Gastrocnemius medialis (tissue), 4 donors: ENCODE data around the gene RAD51B.

Source experiments
- POLR2A ChIP-seq, 2 donors: fragments of 450-650 bp; IDR thresholded peaks; one replicate each; pipeline ENCODE4 v1.6.1; 2017; ENCODE audit warnings: antibody characterized with exemption in 2 of 2, mild to moderate bottlenecking in 2 of 2, moderate library complexity in 2 of 2
- TF ChIP-seq, protein P1 (sequence below), 5 experiments: fragments of 450-650 bp in 3 of 5; fragments of 200-600 bp in 2 of 5; sonication (generic) in 2 of 5; IDR thresholded peaks in 4 of 5; conservative IDR thresholded peaks in 1 of 5; 1 replicate in 4 of 5; 2 replicates in 1 of 5; pipeline ENCODE4 v1.5.1; 2016 to 2019; ENCODE audit warnings: antibody characterized with exemption in 5 of 5, mild to moderate bottlenecking in 3 of 5, moderate library complexity in 3 of 5

DNA sequence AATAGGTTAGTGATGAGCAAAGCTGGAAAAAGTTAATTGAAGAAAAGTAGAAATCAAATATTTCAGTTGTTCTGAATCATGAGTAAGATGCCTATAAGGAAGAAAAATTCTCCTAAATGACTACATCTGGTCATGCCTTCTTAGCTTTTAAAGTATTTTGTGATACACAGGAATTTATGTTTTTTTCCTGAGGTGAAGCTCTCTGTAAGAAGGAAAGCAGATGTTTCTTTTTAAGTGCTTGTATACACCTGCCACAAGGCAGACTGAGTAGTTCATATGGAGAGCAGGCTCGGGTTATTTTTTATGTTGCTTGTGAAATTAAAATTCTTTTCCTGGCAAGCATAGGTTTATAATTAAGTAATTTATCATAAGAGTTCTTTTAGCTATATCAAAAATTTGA is 275.2 kb downstream of the RAD51B start:
- TF ChIP-seq, protein P1, sequence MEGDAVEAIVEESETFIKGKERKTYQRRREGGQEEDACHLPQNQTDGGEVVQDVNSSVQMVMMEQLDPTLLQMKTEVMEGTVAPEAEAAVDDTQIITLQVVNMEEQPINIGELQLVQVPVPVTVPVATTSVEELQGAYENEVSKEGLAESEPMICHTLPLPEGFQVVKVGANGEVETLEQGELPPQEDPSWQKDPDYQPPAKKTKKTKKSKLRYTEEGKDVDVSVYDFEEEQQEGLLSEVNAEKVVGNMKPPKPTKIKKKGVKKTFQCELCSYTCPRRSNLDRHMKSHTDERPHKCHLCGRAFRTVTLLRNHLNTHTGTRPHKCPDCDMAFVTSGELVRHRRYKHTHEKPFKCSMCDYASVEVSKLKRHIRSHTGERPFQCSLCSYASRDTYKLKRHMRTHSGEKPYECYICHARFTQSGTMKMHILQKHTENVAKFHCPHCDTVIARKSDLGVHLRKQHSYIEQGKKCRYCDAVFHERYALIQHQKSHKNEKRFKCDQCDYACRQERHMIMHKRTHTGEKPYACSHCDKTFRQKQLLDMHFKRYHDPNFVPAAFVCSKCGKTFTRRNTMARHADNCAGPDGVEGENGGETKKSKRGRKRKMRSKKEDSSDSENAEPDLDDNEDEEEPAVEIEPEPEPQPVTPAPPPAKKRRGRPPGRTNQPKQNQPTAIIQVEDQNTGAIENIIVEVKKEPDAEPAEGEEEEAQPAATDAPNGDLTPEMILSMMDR (IDR thresholded peaks at IDR 0.05 in 4 of 5, conservative IDR thresholded peaks at IDR 0.05 in 1 of 5) = no peak
- no peak for TF ChIP-seq POLR2A (IDR thresholded peaks at IDR 0.05)
